Endothelial cell (in vitro differentiated cells): ENCODE results near the gene TRAPPC2B. TPM values are rescaled to one million over a fixed set of nuclear protein-coding genes. Genes with fewer than 3 reads are reported as not detected.

Experiments used
- DNase-seq: peaks from one replicate; pipeline ENCODE4 v3.0.0; 2021; ENCODE audit warnings: low spot score
- H3K27ac Mint-ChIP-seq: one replicate; pipeline ENCODE4 v1.8.0; 2021; ENCODE audit warnings: mixed read lengths, inconsistent platforms; ENCODE audit not compliant: unreplicated experiment
- H3K27me3 Mint-ChIP-seq: one replicate; pipeline ENCODE4 v1.8.0; 2021; ENCODE audit warnings: mild to moderate bottlenecking, moderate library complexity, mixed read lengths, inconsistent platforms; ENCODE audit not compliant: unreplicated experiment
- H3K36me3 Mint-ChIP-seq: one replicate; pipeline ENCODE4 v1.8.0; 2021; ENCODE audit warnings: mild to moderate bottlenecking, low read depth, mixed read lengths, inconsistent platforms; ENCODE audit not compliant: unreplicated experiment
- H3K4me1 Mint-ChIP-seq: one replicate; pipeline ENCODE4 v1.8.0; 2021; ENCODE audit warnings: mild to moderate bottlenecking, mixed read lengths, inconsistent platforms; ENCODE audit not compliant: unreplicated experiment
- H3K4me3 Mint-ChIP-seq: one replicate; pipeline ENCODE4 v1.8.0; 2021; ENCODE audit warnings: mild to moderate bottlenecking, mixed read lengths, inconsistent platforms; ENCODE audit not compliant: unreplicated experiment
- H3K9me3 Mint-ChIP-seq: one replicate; pipeline ENCODE4 v1.8.0; 2021; ENCODE audit warnings: mixed read lengths, inconsistent platforms; ENCODE audit not compliant: unreplicated experiment
- CTCF ChIP-seq: fragments of 200-600 bp; sonication (generic); IDR thresholded peaks from one replicate; pipeline ENCODE4 v1.5.0; 2021; ENCODE audit warnings: antibody characterized with exemption; ENCODE audit not compliant: unreplicated experiment
- total RNA-seq: library from RNA; stranded (reverse); fragmentation: NEBNext Ultra II Directional; extraction: Animal tissue kit (Norgen Biotek cat#: 25700); gene quantifications from one replicate; pipeline ENCODE4 v1.2.1, GENCODE V29; 2021; ENCODE audit not compliant: unreplicated experiment

The TRAPPC2B gene
- total RNA-seq, 1 donor from 2014 or later: 13.0 TPM

- Mint-ChIP-seq H3K27me3 (peaks cover 6% of the 10 kb centered on the region), H3K4me1 (peaks cover 18% of the 10 kb centered on the region), H3K4me3 (peak within 1 kb of the TSS; percentile 96), H3K36me3 (peaks cover 13% of the 10 kb centered on the region), H3K27ac (peak within 1 kb of the TSS; percentile 94), H3K9me3 (no peaks in the 10 kb centered on the region)
- DNase-seq: peak; percentile 96
- no peak for TF ChIP-seq CTCF
Observed at GRCh38 chr19:57389730-57390598, 26.6 kb downstream of the TRAPPC2B start, which contains the start of gene ZNF548. Gene ZNF548, plus strand, starts transcription at chr19:57389854. Its CDS starts 246 bp downstream, at chr19:57390100.

- Mint-ChIP-seq H3K9me3 (peaks cover 3% of the 10 kb centered on the region), H3K4me1 (peaks cover 28% of the 10 kb centered on the region), H3K27ac (peak overlapping the region; percentile 80), H3K27me3 (peaks cover 7% of the 10 kb centered on the region), H3K4me3 (peak overlapping the region; percentile 65), H3K36me3 (peaks cover 62% of the 10 kb centered on the region)
- no peak for DNase-seq
- TF ChIP-seq CTCF: no peak
Observed at GRCh38 chr19:57395710-57396109, 32.4 kb downstream of the TRAPPC2B start.

- Mint-ChIP-seq H3K27me3 (peaks cover 7% of the 10 kb centered on the region), H3K36me3 (peaks cover 72% of the 10 kb centered on the region), H3K4me3 (peak overlapping the region; percentile 77), H3K27ac (no peak overlapping the region), H3K4me1 (peaks cover 24% of the 10 kb centered on the region), H3K9me3 (peaks cover 3% of the 10 kb centered on the region)
- no peak for TF ChIP-seq CTCF
- DNase-seq: no peak
Observed at GRCh38 chr19:57398868-57399267, 35.5 kb downstream of the TRAPPC2B start.

- no peak for DNase-seq
- no peak overlapping the region for H3K4me3 Mint-ChIP-seq
- H3K27me3 Mint-ChIP-seq: no peaks in the 10 kb centered on the region
- TF ChIP-seq CTCF: no peak
- peaks cover 27% of the 10 kb centered on the region for H3K36me3 Mint-ChIP-seq
- no peaks in the 10 kb centered on the region for H3K9me3 Mint-ChIP-seq
- no peak overlapping the region for H3K27ac Mint-ChIP-seq
- H3K4me1 Mint-ChIP-seq: no peaks in the 10 kb centered on the region
Observed at GRCh38 chr19:57403737-57404563, 40.6 kb downstream of the TRAPPC2B start.
